Peyer's patch (tissue), 4 donors: ENCODE results near the gene MED1.

Experiments
- POLR2A ChIP-seq, 2 donors: fragments of 450-650 bp; IDR thresholded peaks; one replicate each; pipeline ENCODE4 v1.5.1; 2017; ENCODE audit warnings: antibody characterized with exemption in 2 of 2, mild to moderate bottlenecking in 2 of 2, moderate library complexity in 2 of 2
- TF ChIP-seq, protein P1 (sequence below), 6 experiments: fragments of 450-650 bp in 4 of 6; fragments of 200-600 bp in 2 of 6; sonication (generic) in 1 of 6; IDR thresholded peaks; one replicate each; pipeline ENCODE4 v1.5.1; 2017 to 2019; ENCODE audit warnings: antibody characterized with exemption in 6 of 6, mild to moderate bottlenecking in 3 of 6, moderate library complexity in 1 of 6

DNA sequence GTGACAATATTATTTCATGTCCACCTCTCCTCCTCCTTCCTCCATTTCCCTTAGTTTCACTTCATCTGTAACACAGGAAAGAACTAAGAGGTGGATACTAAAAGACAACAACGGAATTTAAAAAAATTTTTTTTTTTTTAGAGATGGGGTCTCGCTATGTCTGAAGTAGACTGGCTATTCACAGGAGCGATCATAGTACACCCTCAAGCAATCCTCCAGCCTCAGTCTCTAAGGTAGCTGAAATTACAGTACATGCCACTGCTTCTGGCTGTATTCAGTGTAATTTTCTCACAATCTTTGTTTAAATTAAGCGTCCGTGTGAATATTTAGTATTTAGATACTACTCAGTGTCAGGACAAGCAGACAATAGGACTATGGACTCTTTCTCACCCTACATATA lies 85.2 kb downstream of the MED1 start:
- TF ChIP-seq, protein P1, sequence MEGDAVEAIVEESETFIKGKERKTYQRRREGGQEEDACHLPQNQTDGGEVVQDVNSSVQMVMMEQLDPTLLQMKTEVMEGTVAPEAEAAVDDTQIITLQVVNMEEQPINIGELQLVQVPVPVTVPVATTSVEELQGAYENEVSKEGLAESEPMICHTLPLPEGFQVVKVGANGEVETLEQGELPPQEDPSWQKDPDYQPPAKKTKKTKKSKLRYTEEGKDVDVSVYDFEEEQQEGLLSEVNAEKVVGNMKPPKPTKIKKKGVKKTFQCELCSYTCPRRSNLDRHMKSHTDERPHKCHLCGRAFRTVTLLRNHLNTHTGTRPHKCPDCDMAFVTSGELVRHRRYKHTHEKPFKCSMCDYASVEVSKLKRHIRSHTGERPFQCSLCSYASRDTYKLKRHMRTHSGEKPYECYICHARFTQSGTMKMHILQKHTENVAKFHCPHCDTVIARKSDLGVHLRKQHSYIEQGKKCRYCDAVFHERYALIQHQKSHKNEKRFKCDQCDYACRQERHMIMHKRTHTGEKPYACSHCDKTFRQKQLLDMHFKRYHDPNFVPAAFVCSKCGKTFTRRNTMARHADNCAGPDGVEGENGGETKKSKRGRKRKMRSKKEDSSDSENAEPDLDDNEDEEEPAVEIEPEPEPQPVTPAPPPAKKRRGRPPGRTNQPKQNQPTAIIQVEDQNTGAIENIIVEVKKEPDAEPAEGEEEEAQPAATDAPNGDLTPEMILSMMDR (IDR thresholded peaks at IDR 0.05): no peak
- TF ChIP-seq POLR2A (IDR thresholded peaks at IDR 0.05): no peak
